GM23338 (cell line): Measurements from ENCODE around the gene SCFD2. TPM values are rescaled to one million over a fixed set of nuclear protein-coding genes. Genes with fewer than 3 reads are reported as not detected.

Experiments
- ATAC-seq: fragments of 200-7000 bp; cut with Tn5 transposase; 3 replicates; pipeline ENCODE4 v1.9.1; 2020
- DNase-seq: peaks from one replicate; pipeline ENCODE4 v3.0.0-alpha.2; 2015; ENCODE audit warnings: low spot score
- H2AFZ ChIP-seq: fragments of 200-600 bp; sonication (generic); 2 replicates; pipeline ENCODE4 v1.8.0; 2016; ENCODE audit warnings: antibody characterized with exemption, mild to moderate bottlenecking, moderate library complexity
- H3F3A ChIP-seq: fragments of 200-600 bp; sonication (generic); replicated peaks from 2 replicates; pipeline ENCODE4 v1.8.0; 2017; ENCODE audit warnings: antibody characterized with exemption, mixed run types, low read depth
- H3K27ac ChIP-seq: fragments of 200-600 bp; sonication (generic); 2 replicates; pipeline ENCODE4 v1.6.1; 2016; ENCODE audit warnings: low read depth
- H3K27me3 ChIP-seq: fragments of 200-600 bp; sonication (generic); 2 replicates; pipeline ENCODE4 v1.8.0; 2016; ENCODE audit warnings: mild to moderate bottlenecking, mixed run types, moderate library complexity; ENCODE audit not compliant: insufficient read depth
- H3K36me3 ChIP-seq: fragments of 200-600 bp; sonication (generic); 2 replicates; pipeline ENCODE4 v1.8.0; 2016; ENCODE audit warnings: mild to moderate bottlenecking; ENCODE audit not compliant: insufficient read depth
- H3K4me1 ChIP-seq: fragments of 200-600 bp; sonication (generic); 2 replicates; pipeline ENCODE4 v1.8.0; 2016; ENCODE audit warnings: mild to moderate bottlenecking, moderate library complexity; ENCODE audit not compliant: insufficient read depth
- H3K4me2 ChIP-seq: fragments of 200-600 bp; sonication (generic); 2 replicates; pipeline ENCODE4 v1.7.1; 2017; ENCODE audit warnings: mixed run types
- H3K4me3 ChIP-seq: fragments of 200-600 bp; sonication (generic); 2 replicates; pipeline ENCODE4 v1.6.1; 2016; ENCODE audit warnings: mixed run types
- H3K79me2 ChIP-seq: fragments of 200-600 bp; sonication (generic); replicated peaks from 2 replicates; pipeline ENCODE4 v1.8.0; 2017; ENCODE audit warnings: mild to moderate bottlenecking; ENCODE audit not compliant: insufficient read depth
- H3K9me2 ChIP-seq: fragments of 200-600 bp; sonication (generic); 2 replicates; pipeline ENCODE4 v1.8.0; 2017; ENCODE audit not compliant: insufficient read depth
- H4K20me1 ChIP-seq: fragments of 200-600 bp; sonication (generic); replicated peaks from 2 replicates; pipeline ENCODE4 v1.8.0; 2017; ENCODE audit warnings: mild to moderate bottlenecking; ENCODE audit not compliant: insufficient read depth
- H3K27ac Mint-ChIP-seq: 2 replicates; pipeline ENCODE4 v1.8.0; 2020; ENCODE audit warnings: inconsistent platforms, mild to moderate bottlenecking, moderate library complexity, mixed read lengths
- H3K27me3 Mint-ChIP-seq: 3 replicates; pipeline ENCODE4 v1.8.0; 2022; ENCODE audit warnings: low read depth, mild to moderate bottlenecking, moderate library complexity, mixed read lengths, inconsistent platforms; ENCODE audit not compliant: insufficient read depth, poor library complexity
- H3K36me3 Mint-ChIP-seq: 3 replicates; pipeline ENCODE4 v1.8.0; 2021; ENCODE audit warnings: low read depth, mild to moderate bottlenecking, inconsistent platforms, moderate library complexity, mixed read lengths
- H3K4me1 Mint-ChIP-seq: 3 replicates; pipeline ENCODE4 v1.8.0; 2020; ENCODE audit warnings: mild to moderate bottlenecking, inconsistent platforms, mixed read lengths
- H3K4me3 Mint-ChIP-seq: 3 replicates; pipeline ENCODE4 v1.8.0; 2021; ENCODE audit warnings: moderate library complexity, mild to moderate bottlenecking, inconsistent platforms, mixed read lengths
- H3K9me3 Mint-ChIP-seq: 3 replicates; pipeline ENCODE4 v1.8.0; 2020; ENCODE audit warnings: moderate library complexity, mild to moderate bottlenecking, inconsistent platforms, mixed read lengths
- CREB1 ChIP-seq: fragments of 250-450 bp; sonication (Bioruptor Pico); IDR thresholded peaks from 2 replicates; pipeline ENCODE4 v1.5.0; 2020; ENCODE audit warnings: low read depth, mild to moderate bottlenecking, moderate library complexity
- CTCF ChIP-seq, 2 experiments: fragments of 200-600 bp in 1 of 2; sonication (generic) in 1 of 2; conservative IDR thresholded peaks; 2 replicates each; pipeline versions ENCODE4 v1.5.1 to v1.6.1; 2016 to 2017; ENCODE audit warnings: antibody characterized with exemption in 2 of 2, low read depth in 2 of 2, mild to moderate bottlenecking in 2 of 2, moderate library complexity in 1 of 2
- EZH2 ChIP-seq: fragments of 200-600 bp; sonication (generic); IDR thresholded peaks from one replicate; pipeline ENCODE4 v1.8.0; 2017; ENCODE audit warnings: antibody characterized with exemption, mild to moderate bottlenecking, low read depth; ENCODE audit not compliant: unreplicated experiment
- EZH2phosphoT487 ChIP-seq: fragments of 200-600 bp; sonication (generic); IDR thresholded peaks from one replicate; pipeline ENCODE4 v1.8.1; 2018; ENCODE audit warnings: antibody characterized with exemption; ENCODE audit not compliant: unreplicated experiment
- JUNB ChIP-seq: IDR thresholded peaks from one replicate; pipeline ENCODE4 v1.6.1; 2016; ENCODE audit warnings: antibody characterized with exemption; ENCODE audit not compliant: unreplicated experiment
- NANOG ChIP-seq: IDR thresholded peaks from 2 replicates; pipeline ENCODE4 v1.6.1; 2016; ENCODE audit warnings: antibody characterized with exemption, borderline replicate concordance
- POLR2AphosphoS5 ChIP-seq: IDR thresholded peaks from 2 replicates; pipeline ENCODE4 v1.6.1; 2016; ENCODE audit warnings: antibody characterized with exemption, low read depth
- STAT1 ChIP-seq: IDR thresholded peaks from one replicate; pipeline ENCODE4 v1.6.1; 2016; ENCODE audit warnings: antibody characterized with exemption; ENCODE audit not compliant: unreplicated experiment
- ZNF114 ChIP-seq: fragments of 250-450 bp; sonication (Bioruptor Pico); IDR thresholded peaks from 2 replicates; pipeline ENCODE4 v1.5.0; 2020; ENCODE audit warnings: mild to moderate bottlenecking, moderate library complexity
- ZNF331 ChIP-seq: fragments of 250-450 bp; sonication (Bioruptor Pico); IDR thresholded peaks from 2 replicates; pipeline ENCODE4 v1.5.0; 2020; ENCODE audit warnings: low read depth, mild to moderate bottlenecking, moderate library complexity
- ZNF462 ChIP-seq: fragments of 250-450 bp; sonication (Bioruptor Pico); IDR thresholded peaks from 2 replicates; pipeline ENCODE4 v1.5.0; 2020; ENCODE audit warnings: mild to moderate bottlenecking, moderate library complexity
- polyA plus RNA-seq: library from polyadenylated mRNA; unstranded; fragments of >200 nt; fragmentation: Nextera tagmentation; extraction: Ambion mirVana; gene quantifications from 2 replicates; pipeline ENCODE4 v1.2.1, GENCODE V29; 2016
- total RNA-seq: library from RNA; depleted of rRNA; stranded (reverse); fragments of >200 nt; shearing (Covaris generic); gene quantifications from 2 replicates; pipeline ENCODE4 v1.2.3, GENCODE V29; 2014
- TF ChIP-seq, protein P1 (sequence below): IDR thresholded peaks from 2 replicates; pipeline ENCODE4 v1.6.1; 2016; ENCODE audit warnings: antibody characterized with exemption
- TF ChIP-seq, protein P2 (sequence below): IDR thresholded peaks from one replicate; pipeline ENCODE4 v1.6.1; 2018; ENCODE audit warnings: antibody characterized with exemption; ENCODE audit not compliant: unreplicated experiment

The SCFD2 gene
- total and polyA plus RNA-seq, 2 experiments from 2014 or later: 5.7 to 17.5 TPM

- H3K4me1 Mint-ChIP-seq: peaks cover 4% of the 10 kb centered on the region; the same call in 2 of the 3 replicates
- no peak overlapping the region for H3K4me3 Mint-ChIP-seq
- H3K27me3 ChIP-seq: no peaks in the 10 kb centered on the region
- H3K4me3 ChIP-seq: no peak overlapping the region
- no peaks in the 10 kb centered on the region for H3K4me1 ChIP-seq
- no peak for ATAC-seq
- no peaks in the 10 kb centered on the region for H3K9me2 ChIP-seq
- no peak overlapping the region for H3K27ac Mint-ChIP-seq
- no peak for DNase-seq
- H3K36me3 ChIP-seq: no peaks in the 10 kb centered on the region
- TF ChIP-seq JUNB (no peak), EZH2phosphoT487 (no peak), EZH2 (no peak), ZNF462 (CRISPR knock-in tag) (no peak), ZNF114 (CRISPR knock-in tag) (no peak), STAT1 (no peak), ZNF331 (CRISPR knock-in tag) (no peak), POLR2AphosphoS5 (no peak), CREB1 (CRISPR knock-in tag) (no peak), CTCF (conservative IDR thresholded peaks at IDR 0.05; ENCODE audit: low read depth in 2 of 2) (no peak), NANOG (no peak)
- TF ChIP-seq, protein P1, sequence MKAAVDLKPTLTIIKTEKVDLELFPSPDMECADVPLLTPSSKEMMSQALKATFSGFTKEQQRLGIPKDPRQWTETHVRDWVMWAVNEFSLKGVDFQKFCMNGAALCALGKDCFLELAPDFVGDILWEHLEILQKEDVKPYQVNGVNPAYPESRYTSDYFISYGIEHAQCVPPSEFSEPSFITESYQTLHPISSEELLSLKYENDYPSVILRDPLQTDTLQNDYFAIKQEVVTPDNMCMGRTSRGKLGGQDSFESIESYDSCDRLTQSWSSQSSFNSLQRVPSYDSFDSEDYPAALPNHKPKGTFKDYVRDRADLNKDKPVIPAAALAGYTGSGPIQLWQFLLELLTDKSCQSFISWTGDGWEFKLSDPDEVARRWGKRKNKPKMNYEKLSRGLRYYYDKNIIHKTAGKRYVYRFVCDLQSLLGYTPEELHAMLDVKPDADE: no peak
- TF ChIP-seq, protein P2, sequence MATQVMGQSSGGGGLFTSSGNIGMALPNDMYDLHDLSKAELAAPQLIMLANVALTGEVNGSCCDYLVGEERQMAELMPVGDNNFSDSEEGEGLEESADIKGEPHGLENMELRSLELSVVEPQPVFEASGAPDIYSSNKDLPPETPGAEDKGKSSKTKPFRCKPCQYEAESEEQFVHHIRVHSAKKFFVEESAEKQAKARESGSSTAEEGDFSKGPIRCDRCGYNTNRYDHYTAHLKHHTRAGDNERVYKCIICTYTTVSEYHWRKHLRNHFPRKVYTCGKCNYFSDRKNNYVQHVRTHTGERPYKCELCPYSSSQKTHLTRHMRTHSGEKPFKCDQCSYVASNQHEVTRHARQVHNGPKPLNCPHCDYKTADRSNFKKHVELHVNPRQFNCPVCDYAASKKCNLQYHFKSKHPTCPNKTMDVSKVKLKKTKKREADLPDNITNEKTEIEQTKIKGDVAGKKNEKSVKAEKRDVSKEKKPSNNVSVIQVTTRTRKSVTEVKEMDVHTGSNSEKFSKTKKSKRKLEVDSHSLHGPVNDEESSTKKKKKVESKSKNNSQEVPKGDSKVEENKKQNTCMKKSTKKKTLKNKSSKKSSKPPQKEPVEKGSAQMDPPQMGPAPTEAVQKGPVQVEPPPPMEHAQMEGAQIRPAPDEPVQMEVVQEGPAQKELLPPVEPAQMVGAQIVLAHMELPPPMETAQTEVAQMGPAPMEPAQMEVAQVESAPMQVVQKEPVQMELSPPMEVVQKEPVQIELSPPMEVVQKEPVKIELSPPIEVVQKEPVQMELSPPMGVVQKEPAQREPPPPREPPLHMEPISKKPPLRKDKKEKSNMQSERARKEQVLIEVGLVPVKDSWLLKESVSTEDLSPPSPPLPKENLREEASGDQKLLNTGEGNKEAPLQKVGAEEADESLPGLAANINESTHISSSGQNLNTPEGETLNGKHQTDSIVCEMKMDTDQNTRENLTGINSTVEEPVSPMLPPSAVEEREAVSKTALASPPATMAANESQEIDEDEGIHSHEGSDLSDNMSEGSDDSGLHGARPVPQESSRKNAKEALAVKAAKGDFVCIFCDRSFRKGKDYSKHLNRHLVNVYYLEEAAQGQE: no peak
- H3K36me3 Mint-ChIP-seq: peaks cover 9% of the 10 kb centered on the region
- no peak overlapping the region for H3K4me2 ChIP-seq
- H3K27ac ChIP-seq: no peak overlapping the region
- H3K9me3 Mint-ChIP-seq: peaks cover 20% of the 10 kb centered on the region
- no peak overlapping the region for H2AFZ ChIP-seq
- no peaks in the 10 kb centered on the region for H4K20me1 ChIP-seq
- H3F3A ChIP-seq: no peaks in the 10 kb centered on the region
- peaks cover 1% of the 10 kb centered on the region for H3K27me3 Mint-ChIP-seq
- no peaks in the 10 kb centered on the region for H3K79me2 ChIP-seq
These were observed 59.1 kb downstream of the SCFD2 start for GRCh38 chr4:53306729-53307128.
